ENCODE measurements around the gene TPCN1. TPM values are rescaled to one million over a fixed set of nuclear protein-coding genes. Genes with fewer than 3 reads are reported as not detected.

TPCN1 gene
- total RNA-seq, 4 donors from 2014 or later = 85.1 to 1,315 (median 121) TPM

- Histone ChIP-seq H3K36me3 (no peaks in the 10 kb centered on the region), H3K9me3 (no peaks in the 10 kb centered on the region)
- DNase-seq = no peak
Observed at GRCh38 chr12:113347892-113348291, 126.6 kb downstream of the TPCN1 start.

More at GRCh38 chr12:113347892-113348291, 126.6 kb downstream of the TPCN1 start:
- Histone ChIP-seq H3K27me3 (no peaks in the 10 kb centered on the region), H3K27ac (no peak overlapping the region), H3K4me3 (no peak overlapping the region), H3K4me1 (no peaks in the 10 kb centered on the region)
- in situ Hi-C loops (cut with MboI; ENCODE audit: low pct_ligation_motif_present in 1 of 4, low pct_unique_long_range_greater_than_20kb in 1 of 4, low sequenced_read_pairs in 3 of 4) = loop anchor here in 1 of 4 donors (25.0 kb wide), 1 partner anchor 161 kb away; the partner anchor contains the start of genes DDX54 and RITA1
- intact Hi-C loops (cut with DNase I; ENCODE audit: low total_unique reads) = no loop called here
- TF ChIP-seq POLR2AphosphoS5 (IDR thresholded peaks at IDR 0.05) (no peak), EP300 (IDR thresholded peaks at IDR 0.05; ENCODE audit: low read depth) (no peak), POLR2A (IDR thresholded peaks at IDR 0.05) (no peak), CTCF (IDR thresholded peaks at IDR 0.05) (no peak)
- WGBS, 2 donors (ENCODE audit: low coverage in 1 of 2) = 47 to 51% methylated on average over 2 of the region's 2 CpGs

Small RNA genes lying within 50 kb of the gene (small RNA-seq; reads per million reads assigned to genes)
- gene MIR6762 = 0 to 0.28 (median 0.09) reads per million in 4 donors
- gene RF00019 = 0 reads per million in 4 donors

Other genes starting within 250 kb of the TPCN1 start
- gene OAS2, start 242.9 kb upstream of the TPCN1 start, total RNA-seq = 1 to 10 TPM; 2.0 to 5.1 (median 3.5) TPM
- gene DTX1, start 164.7 kb upstream of the TPCN1 start, total RNA-seq = 1 to 10 TPM in 3 of 4 donors, under 1 TPM in 1; 1.00 to 4.3 (median 3.0) TPM
- 10 to 100 TPM in 1 of 4 donors, 1 to 10 TPM in 3; 1.9 to 38.2 (median 4.9) TPM for gene RASAL1, start 85.7 kb upstream of the TPCN1 start, total RNA-seq
- gene CFAP73, start 71.7 kb upstream of the TPCN1 start, total RNA-seq = not detected
- 10 to 100 TPM; 60.7 to 96.1 (median 72.8) TPM for gene DDX54, start 36.0 kb upstream of the TPCN1 start, total RNA-seq
- gene RITA1, start 35.7 kb upstream of the TPCN1 start, total RNA-seq = 10 to 100 TPM; 17.5 to 41.5 (median 23.8) TPM
- gene SLC8B1, start 113.6 kb downstream of the TPCN1 start, total RNA-seq = 100 to 1,000 TPM in 2 of 4 donors, 10 to 100 TPM in 2; 76.5 to 256 (median 95.5) TPM
- 10 to 100 TPM; 12.3 to 27.5 (median 19.0) TPM for gene PLBD2, start 137.1 kb downstream of the TPCN1 start, total RNA-seq
- gene SDS, start 182.4 kb downstream of the TPCN1 start, total RNA-seq = 1 to 10 TPM in 3 of 4 donors, not detected in 1; 1.2 to 7.1 (median 5.7) TPM
- gene SDSL, start 200.9 kb downstream of the TPCN1 start, total RNA-seq = 10 to 100 TPM in 3 of 4 donors, 1 to 10 TPM in 1; 7.4 to 16.8 (median 13.1) TPM

Data from transverse colon (tissue), 4 donors.